GM18502 (cell line): ENCODE measurements around the gene CARD9.

Experiments used
- ATAC-seq: cut with Tn5 transposase; IDR thresholded peaks from one replicate; pipeline ENCODE4 v1.9.1; 2021; ENCODE audit warnings: mild to moderate bottlenecking; ENCODE audit not compliant: unreplicated experiment, poor library complexity

The CARD9 gene

GRCh38 chr9:136339173-136339957, 34.1 kb downstream of the CARD9 start:
- no peak for ATAC-seq

- ATAC-seq: no peak
These were observed 35.0 kb downstream of the CARD9 start for GRCh38 chr9:136338511-136338910.

DNA sequence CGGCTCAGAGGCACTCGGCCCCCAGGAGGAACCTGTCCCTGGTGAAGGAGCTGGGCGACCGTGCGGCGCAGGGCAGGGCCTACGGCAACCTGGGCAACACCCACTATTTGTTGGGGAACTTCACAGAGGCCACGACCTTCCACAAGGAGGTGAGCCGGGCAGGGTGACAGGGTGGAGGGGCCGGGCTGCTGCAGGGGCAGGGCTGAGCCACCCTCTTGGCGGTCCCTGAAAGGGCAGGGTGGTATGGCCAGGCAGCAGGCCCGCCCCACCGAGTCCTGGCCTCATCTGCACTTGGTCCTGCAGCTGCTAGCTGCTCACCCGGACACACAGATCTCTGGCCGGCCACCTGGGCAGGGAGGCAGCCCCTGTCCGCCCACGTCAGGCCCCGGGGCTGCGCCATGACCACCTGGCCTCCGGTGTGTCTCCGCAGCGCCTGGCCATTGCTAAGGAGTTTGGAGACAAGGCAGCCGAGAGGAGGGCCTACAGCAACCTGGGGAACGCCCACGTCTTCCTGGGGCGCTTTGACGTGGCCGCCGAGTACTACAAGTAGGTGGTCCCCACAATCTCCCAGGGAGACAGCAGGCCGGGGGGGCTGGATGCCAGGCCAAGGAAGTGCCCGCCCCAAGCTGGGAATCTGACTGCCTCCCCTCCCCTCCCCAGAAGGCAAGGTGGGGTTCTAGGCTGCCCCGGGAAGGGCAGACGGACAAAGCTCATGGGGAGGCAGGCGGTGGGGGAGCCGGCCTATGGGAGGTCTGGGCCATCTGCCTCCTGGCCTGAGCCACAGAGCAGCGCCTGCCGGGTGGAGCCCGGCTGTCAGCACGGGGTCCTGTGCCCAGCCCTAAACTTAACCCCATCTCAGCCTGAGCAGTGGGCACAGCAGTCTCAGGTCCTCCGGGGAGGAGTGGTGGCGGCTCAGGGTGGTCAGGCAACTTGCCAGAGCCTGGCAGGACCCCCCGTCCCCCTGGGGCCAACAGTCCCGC, 35.8 kb downstream of the CARD9 start:
- no peak for ATAC-seq

DNA sequence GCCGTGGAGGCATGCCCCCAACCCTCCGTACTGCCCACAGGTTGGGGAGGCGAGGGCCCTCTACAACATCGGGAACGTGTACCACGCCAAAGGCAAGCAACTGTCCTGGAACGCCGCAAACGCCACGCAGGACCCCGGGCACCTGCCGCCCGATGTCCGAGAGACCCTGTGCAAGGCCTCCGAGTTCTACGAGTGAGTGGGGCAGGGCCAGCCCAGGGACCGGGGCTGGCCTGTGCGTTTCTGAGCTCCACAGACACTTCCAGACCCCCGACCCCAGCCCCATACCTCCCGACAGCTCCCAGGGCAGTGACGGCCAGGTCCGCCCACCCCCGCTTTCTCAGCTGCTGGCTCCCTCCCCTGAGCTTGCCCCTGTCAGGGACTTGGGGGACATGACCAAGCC, 36.6 kb downstream of the CARD9 start:
- no peak for ATAC-seq

- no peak for ATAC-seq
These were observed 37.2 kb downstream of the CARD9 start for GRCh38 chr9:136336156-136336870.

DNA sequence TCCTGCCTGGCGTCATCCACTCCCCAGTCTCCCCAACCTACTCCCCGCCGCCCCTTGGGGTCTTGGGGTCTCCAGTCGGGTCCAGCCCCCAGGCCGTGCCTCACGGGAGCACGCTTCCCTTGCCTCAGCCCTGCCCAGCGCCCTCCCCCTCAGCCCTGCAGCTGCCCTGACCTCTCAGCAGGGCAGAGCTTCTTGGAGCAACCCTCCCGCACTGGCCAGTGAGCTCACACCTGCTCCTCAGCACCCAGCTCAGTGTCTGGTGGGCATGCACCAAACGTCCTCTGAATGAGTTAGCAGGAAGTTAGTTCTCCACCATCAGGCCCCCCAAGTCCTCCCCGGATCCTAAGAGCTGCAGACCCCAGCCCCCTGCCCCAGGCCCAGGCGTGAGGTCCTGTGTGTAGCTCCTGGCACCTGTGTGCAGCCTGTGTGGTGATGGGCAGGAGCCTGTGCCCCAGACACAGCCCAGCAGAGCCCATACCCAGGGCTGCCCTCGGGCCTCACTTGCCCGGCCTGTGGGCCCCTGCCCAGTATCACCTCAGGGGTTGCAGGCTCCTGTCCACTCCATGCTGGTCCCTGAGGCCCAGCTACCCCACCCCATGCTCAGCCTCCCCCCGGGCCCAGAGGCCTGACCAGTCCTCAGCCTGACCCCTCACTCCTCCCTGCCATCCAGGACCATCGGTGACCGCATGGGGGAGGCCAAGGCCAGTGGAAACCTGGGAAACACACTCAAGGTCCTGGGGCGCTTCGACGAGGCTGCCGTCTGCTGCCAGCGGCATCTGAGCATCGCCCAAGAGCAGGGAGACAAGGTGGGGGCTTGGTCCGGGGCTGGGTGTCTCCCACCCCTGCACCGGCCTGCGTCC, 37.9 kb downstream of the CARD9 start:
- no peak for ATAC-seq

GRCh38 chr9:136334541-136334940, 38.9 kb downstream of the CARD9 start:
- ATAC-seq: no peak

GRCh38 chr9:136333486-136333885, 40.0 kb downstream of the CARD9 start:
- no peak for ATAC-seq

GRCh38 chr9:136333045-136333444, 40.4 kb downstream of the CARD9 start:
- no peak for ATAC-seq

DNA sequence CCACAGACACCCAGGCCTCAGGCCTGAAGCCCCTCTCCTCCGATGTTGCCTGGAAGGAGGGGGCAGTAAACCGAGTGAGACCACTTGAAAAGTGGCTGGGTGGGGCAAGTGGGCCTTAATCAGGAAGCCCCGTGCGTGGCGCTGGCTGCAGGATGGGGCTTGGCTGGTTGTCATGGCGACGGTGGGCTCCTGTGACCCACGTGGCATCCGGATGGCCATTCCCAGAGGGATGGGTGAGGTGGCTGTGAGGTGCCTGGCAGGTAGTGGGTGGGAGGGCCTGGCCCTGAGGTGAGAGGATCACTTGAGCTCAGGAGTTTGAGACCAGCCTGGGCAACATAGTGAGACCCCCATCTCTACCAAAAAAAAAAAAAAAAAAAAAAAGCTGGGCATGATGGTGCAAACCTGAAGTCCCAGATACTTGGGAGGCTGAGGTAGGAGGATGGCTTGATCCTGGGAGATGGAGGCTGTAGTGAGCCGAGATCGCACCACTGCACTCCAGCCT, 40.9 kb downstream of the CARD9 start:
- ATAC-seq: no peak

GRCh38 chr9:136331556-136332481, 41.6 kb downstream of the CARD9 start:
- ATAC-seq: no peak

DNA sequence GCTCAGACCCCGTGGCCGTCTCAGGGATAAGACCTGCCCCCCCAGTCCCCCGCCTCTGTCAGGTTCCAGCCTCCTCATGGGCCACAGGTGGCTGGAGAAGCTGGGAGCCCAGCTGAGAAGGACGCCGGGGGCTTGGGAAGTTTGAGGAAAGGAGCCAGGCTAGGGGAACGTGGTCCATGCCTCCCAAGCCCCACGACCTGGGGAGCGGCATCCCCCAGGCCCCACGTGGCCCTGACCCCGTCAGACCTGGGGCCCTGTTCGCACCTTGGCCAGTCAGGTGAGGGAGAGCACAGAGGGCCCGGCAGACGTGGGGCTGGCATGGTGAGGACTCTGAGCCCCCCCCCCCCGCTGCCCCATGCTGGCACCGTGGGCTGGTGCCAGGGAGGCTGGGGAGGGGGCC, 42.4 kb downstream of the CARD9 start:
- no peak for ATAC-seq

GRCh38 chr9:136330406-136330990, 43.0 kb downstream of the CARD9 start:
- no peak for ATAC-seq

- no peak for ATAC-seq
These were observed 43.6 kb downstream of the CARD9 start for GRCh38 chr9:136329636-136330405.

DNA sequence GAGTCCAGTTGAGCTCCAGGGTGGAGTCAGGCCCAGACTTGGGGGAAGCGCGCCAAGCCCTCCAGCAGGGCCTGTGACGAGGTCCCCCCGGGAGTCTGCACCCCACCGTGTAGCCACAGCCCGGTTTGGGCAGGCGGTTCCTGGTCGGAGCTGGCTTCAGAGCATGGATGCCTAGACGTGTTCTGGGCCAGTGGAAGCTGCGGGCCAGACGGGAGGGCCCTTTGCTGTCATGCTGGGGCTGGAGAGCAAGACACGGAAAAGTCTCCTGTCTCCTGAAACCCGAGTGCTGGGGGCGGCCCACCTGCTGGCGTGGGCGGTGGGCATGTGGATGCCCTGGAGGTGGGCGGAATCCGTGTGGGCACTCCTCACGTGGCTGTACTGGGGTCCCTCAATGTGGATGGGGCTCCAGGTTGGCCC, 44.2 kb downstream of the CARD9 start:
- ATAC-seq: no peak

- no peak for ATAC-seq
These were observed 44.8 kb downstream of the CARD9 start for GRCh38 chr9:136328622-136329041.

DNA sequence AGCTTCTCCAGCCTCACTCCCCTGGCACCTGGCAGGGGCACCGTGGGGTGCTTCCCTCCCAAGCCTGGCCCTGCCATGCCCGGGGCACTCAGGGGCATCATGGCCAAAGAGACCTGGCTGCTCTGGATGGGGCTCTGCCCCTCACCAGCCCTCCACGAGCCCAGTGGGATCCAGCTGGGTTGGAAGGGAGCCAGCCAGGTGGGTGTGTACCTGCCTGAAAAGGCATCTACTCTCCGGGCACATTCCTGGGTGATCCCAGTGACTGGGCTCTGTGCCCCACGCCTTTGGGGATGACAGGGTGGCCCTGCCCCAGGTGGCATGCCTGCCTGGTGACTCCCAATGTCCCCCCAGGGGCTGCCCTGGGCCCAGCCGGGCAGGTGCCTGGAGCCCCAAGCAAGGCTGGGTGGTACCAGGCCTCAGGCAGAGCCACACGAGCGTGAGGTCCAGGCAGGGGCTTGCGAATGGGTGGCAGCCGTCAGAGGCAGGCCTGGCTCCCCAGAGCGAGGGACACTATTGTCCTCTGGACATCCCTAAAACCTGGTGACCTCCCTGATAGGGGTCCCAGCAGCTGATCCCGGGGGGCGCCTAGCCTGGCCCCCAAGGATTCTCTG, 45.4 kb downstream of the CARD9 start:
- ATAC-seq: no peak
